ENCODE measurements around the gene CCDC198. TPM values are rescaled to one million over a fixed set of nuclear protein-coding genes. Genes with fewer than 3 reads are reported as not detected.

Gene CCDC198
- total RNA-seq, 1 experiment from 2014 or later: not detected

GRCh38 chr14:57491640-57492039, 2.0 kb downstream of the CCDC198 start:
- Histone ChIP-seq H3K4me1 (replicated peaks; ENCODE audit: insufficient read depth) (no peaks in the 10 kb centered on the region), H3K9me3 (ENCODE audit: insufficient read depth, low read depth) (no peaks in the 10 kb centered on the region), H3K36me3 (ENCODE audit: low read depth) (no peaks in the 10 kb centered on the region), H2AFZ (no peak overlapping the region), H3K79me2 (ENCODE audit: low read depth) (no peaks in the 10 kb centered on the region), H4K20me1 (ENCODE audit: insufficient read depth) (no peaks in the 10 kb centered on the region), H3K9me2 (ENCODE audit: insufficient read depth) (no peaks in the 10 kb centered on the region), H3F3A (ENCODE audit: insufficient read depth, low read depth) (no peaks in the 10 kb centered on the region), H3K27ac (no peak overlapping the region), H3K27me3 (ENCODE audit: insufficient read depth, low read depth) (peaks cover 15% of the 10 kb centered on the region), H3K4me2 (no peak overlapping the region), H3K4me3 (no peak overlapping the region)
- ChIA-PET POLR2A (ENCODE audit: unreplicated experiment) (no interaction called here), CTCF (no interaction called here)
- no TSS peak for BruUV-seq (replicated peaks)
- no peak for TF ChIP-seq CTCF (conservative IDR thresholded peaks at IDR 0.05)
- TF ChIP-seq EZH2 (IDR thresholded peaks at IDR 0.05; ENCODE audit: low read depth): no peak
- no peak for DNase-seq
- intact Hi-C loops (cut with micrococcal nuclease; ENCODE audit: unreplicated experiment): no loop called here

- Histone ChIP-seq H4K20me1 (ENCODE audit: insufficient read depth) (no peaks in the 10 kb centered on the region), H3K9me2 (ENCODE audit: insufficient read depth) (no peaks in the 10 kb centered on the region), H3K9me3 (ENCODE audit: insufficient read depth, low read depth) (no peaks in the 10 kb centered on the region), H2AFZ (no peak overlapping the region), H3K4me1 (replicated peaks; ENCODE audit: insufficient read depth) (no peaks in the 10 kb centered on the region), H3K27ac (no peak overlapping the region), H3K79me2 (ENCODE audit: low read depth) (no peaks in the 10 kb centered on the region), H3F3A (ENCODE audit: insufficient read depth, low read depth) (no peaks in the 10 kb centered on the region), H3K4me3 (no peak overlapping the region), H3K36me3 (ENCODE audit: low read depth) (no peaks in the 10 kb centered on the region), H3K27me3 (ENCODE audit: insufficient read depth, low read depth) (peaks cover 19% of the 10 kb centered on the region), H3K4me2 (no peak overlapping the region)
- ChIA-PET POLR2A (ENCODE audit: unreplicated experiment) (interaction anchor here (0.5 kb wide), 1 partner anchor 350 kb away, joined by 3 read pairs; no protein-coding TSS in a partner anchor), CTCF (interaction anchor here (0.6 kb wide), 1 partner anchor 502 kb away, joined by 8 read pairs; no protein-coding TSS in a partner anchor)
- TF ChIP-seq EZH2 (IDR thresholded peaks at IDR 0.05; ENCODE audit: low read depth): no peak
- TF ChIP-seq CTCF (conservative IDR thresholded peaks at IDR 0.05): no peak
- DNase-seq: no peak
- no TSS peak for BruUV-seq (replicated peaks)
- intact Hi-C loops (cut with micrococcal nuclease; ENCODE audit: unreplicated experiment): loop anchor here (2.0 to 5.0 kb wide), 2 partner anchors 385 to 585 kb away; no protein-coding TSS in a partner anchor
Observed at GRCh38 chr14:57487771-57488170, 5.9 kb downstream of the CCDC198 start.

GRCh38 chr14:57486767-57487379, 6.8 kb downstream of the CCDC198 start:
- no peaks in the 10 kb centered on the region for H3K9me2 ChIP-seq (ENCODE audit: insufficient read depth)
- no peaks in the 10 kb centered on the region for H3K79me2 ChIP-seq (ENCODE audit: low read depth)
- H3K9me3 ChIP-seq (ENCODE audit: insufficient read depth, low read depth): no peaks in the 10 kb centered on the region
- no peak overlapping the region for H2AFZ ChIP-seq
- intact Hi-C loops (cut with micrococcal nuclease; ENCODE audit: unreplicated experiment): loop anchor here (2.0 to 5.0 kb wide), 2 partner anchors 385 to 586 kb away; no protein-coding TSS in a partner anchor
- no peaks in the 10 kb centered on the region for H3F3A ChIP-seq (ENCODE audit: insufficient read depth, low read depth)
- TF ChIP-seq EZH2 (IDR thresholded peaks at IDR 0.05; ENCODE audit: low read depth): no peak
- TF ChIP-seq CTCF (conservative IDR thresholded peaks at IDR 0.05): peak; percentile 70
- no peaks in the 10 kb centered on the region for H4K20me1 ChIP-seq (ENCODE audit: insufficient read depth)
- no TSS peak for BruUV-seq (replicated peaks)
- H3K4me3 ChIP-seq: no peak overlapping the region
- POLR2A ChIA-PET (ENCODE audit: unreplicated experiment): no interaction called here
- H3K27me3 ChIP-seq (ENCODE audit: insufficient read depth, low read depth): peaks cover 26% of the 10 kb centered on the region
- no peak for DNase-seq
- no peak overlapping the region for H3K27ac ChIP-seq
- H3K4me2 ChIP-seq: no peak overlapping the region
- no peaks in the 10 kb centered on the region for H3K4me1 ChIP-seq (replicated peaks; ENCODE audit: insufficient read depth)
- no peaks in the 10 kb centered on the region for H3K36me3 ChIP-seq (ENCODE audit: low read depth)
- CTCF ChIA-PET: no interaction called here
